Measurements from ENCODE around the gene IMMT. TPM values are rescaled to one million over a fixed set of nuclear protein-coding genes. Genes with fewer than 3 reads are reported as not detected.

IMMT gene
- polyA plus RNA-seq, 1 donor (not counting 4 experiments of a cell fraction or from before 2014, with no cell fraction given), result 91.5 TPM

- Histone ChIP-seq H3K36me3 (ENCODE audit: control insufficient read depth in 2 of 2, extremely low read depth in 1 of 2, insufficient read depth in 2 of 2, low read length in 2 of 2) (peaks cover 11 to 13% of the 10 kb centered on the region in 2 experiments), H4K20me1 (ENCODE audit: control insufficient read depth, extremely low read depth, insufficient read depth, low read length) (no peaks in the 10 kb centered on the region), H3K27ac (ENCODE audit: control insufficient read depth, insufficient read depth, low read length) (no peak overlapping the region), H3K9me3 (ENCODE audit: control insufficient read depth, low read depth, low read length) (no peaks in the 10 kb centered on the region), H3K9ac (ENCODE audit: control insufficient read depth, extremely low read depth, insufficient read depth, low read length) (no peak overlapping the region), H2AFZ (ENCODE audit: control insufficient read depth, low read length) (no peak overlapping the region), H3K4me2 (ENCODE audit: control insufficient read depth, extremely low read depth, insufficient read depth, low read depth, low read length) (no peak overlapping the region), H3K79me2 (ENCODE audit: control insufficient read depth, insufficient read depth, low read length) (peaks cover 5% of the 10 kb centered on the region), H3K9me1 (ENCODE audit: control insufficient read depth, extremely low read depth, insufficient read depth, low read length) (no peaks in the 10 kb centered on the region), H3K4me1 (ENCODE audit: control insufficient read depth, extremely low read depth, insufficient read depth, low read length) (no peaks in the 10 kb centered on the region), H3K27me3 (ENCODE audit: control insufficient read depth, extremely low read depth, insufficient read depth, low read length) (no peaks in the 10 kb centered on the region), H3K4me3 (ENCODE audit: control insufficient read depth in 2 of 3, extremely low read depth in 1 of 3, insufficient read depth in 2 of 3, low read depth in 1 of 3, low read length in 3 of 3) (no peak overlapping the region)
- DNase-seq (ENCODE audit: low read depth, low spot score) (no peak), FAIRE-seq (no peak)
- no peak for TF ChIP-seq EZH2 (IDR thresholded peaks at IDR 0.05; ENCODE audit: low read length)
- TF ChIP-seq CTCF (optimal IDR thresholded peaks at IDR 0.05 in 1 of 3, IDR thresholded peaks at IDR 0.05 in 1 of 3, conservative IDR thresholded peaks at IDR 0.05 in 1 of 3; ENCODE audit: extremely low read depth in 1 of 3, insufficient read depth in 2 of 3, low read length in 3 of 3), result no peak
- dilution Hi-C loops (cut with MboI; ENCODE audit: extremely low pct_ligation_motif_present, low sequenced_read_pairs), result no loop called here
Measured at GRCh38 chr2:86171295-86171694, 24.0 kb downstream of the IMMT start.

DNA sequence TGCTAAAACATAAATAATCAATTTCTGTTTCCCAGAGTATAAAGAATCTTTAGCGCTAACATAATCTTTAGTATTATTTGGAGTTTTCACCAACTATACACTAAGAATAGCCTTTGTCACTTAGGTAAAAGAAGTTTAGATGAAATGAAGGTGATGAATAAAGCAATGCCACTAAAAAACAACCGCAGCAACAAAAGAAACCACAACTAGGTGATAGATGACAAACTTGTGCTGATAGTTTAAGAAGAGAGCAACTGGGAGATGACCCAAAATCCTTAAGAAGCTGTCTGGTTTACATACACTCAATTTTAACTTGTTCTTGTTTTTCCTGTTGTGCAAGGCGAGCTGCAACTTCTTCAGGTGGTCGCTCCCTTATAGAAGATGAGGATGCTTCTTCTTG lies 24.8 kb downstream of the IMMT start:
- Histone ChIP-seq H4K20me1 (ENCODE audit: control insufficient read depth, extremely low read depth, insufficient read depth, low read length) (no peaks in the 10 kb centered on the region), H3K4me3 (ENCODE audit: control insufficient read depth in 2 of 3, extremely low read depth in 1 of 3, insufficient read depth in 2 of 3, low read depth in 1 of 3, low read length in 3 of 3) (no peak overlapping the region), H3K27ac (ENCODE audit: control insufficient read depth, insufficient read depth, low read length) (no peak overlapping the region), H3K9me1 (ENCODE audit: control insufficient read depth, extremely low read depth, insufficient read depth, low read length) (no peaks in the 10 kb centered on the region), H3K4me2 (ENCODE audit: control insufficient read depth, extremely low read depth, insufficient read depth, low read depth, low read length) (no peak overlapping the region), H3K4me1 (ENCODE audit: control insufficient read depth, extremely low read depth, insufficient read depth, low read length) (no peaks in the 10 kb centered on the region), H3K9ac (ENCODE audit: control insufficient read depth, extremely low read depth, insufficient read depth, low read length) (no peak overlapping the region), H2AFZ (ENCODE audit: control insufficient read depth, low read length) (no peak overlapping the region), H3K79me2 (ENCODE audit: control insufficient read depth, insufficient read depth, low read length) (peaks cover 2% of the 10 kb centered on the region), H3K27me3 (ENCODE audit: control insufficient read depth, extremely low read depth, insufficient read depth, low read length) (no peaks in the 10 kb centered on the region), H3K9me3 (ENCODE audit: control insufficient read depth, low read depth, low read length) (no peaks in the 10 kb centered on the region), H3K36me3 (ENCODE audit: control insufficient read depth in 2 of 2, extremely low read depth in 1 of 2, insufficient read depth in 2 of 2, low read length in 2 of 2) (peaks cover 10 to 11% of the 10 kb centered on the region in 2 experiments)
- DNase-seq (ENCODE audit: low read depth, low spot score), result no peak
- no peak for FAIRE-seq
- dilution Hi-C loops (cut with MboI; ENCODE audit: extremely low pct_ligation_motif_present, low sequenced_read_pairs), result no loop called here
- TF ChIP-seq EZH2 (IDR thresholded peaks at IDR 0.05; ENCODE audit: low read length), result no peak
- no peak for TF ChIP-seq CTCF (optimal IDR thresholded peaks at IDR 0.05 in 1 of 3, IDR thresholded peaks at IDR 0.05 in 1 of 3, conservative IDR thresholded peaks at IDR 0.05 in 1 of 3; ENCODE audit: extremely low read depth in 1 of 3, insufficient read depth in 2 of 3, low read length in 3 of 3)
